HL-60/S4 treated with phorbol 12-myristate 13-acetate at 8.2 ng/mL for 4 days and 3 days (cell line): ENCODE data around the gene PGP.

Experiments used
- in situ Hi-C: fragments of 300-500 bp; cut with MboI; formaldehyde crosslinking; loops from 2 replicates; pipeline ENCODE4 v1.15.0; 2022; ENCODE audit warnings: low sequenced_read_pairs

PGP gene

GRCh38 chr16:2171601-2172178 is 43.0 kb downstream of the PGP start:
- in situ Hi-C loops: no loop called here

- in situ Hi-C loops: no loop called here
Observed at GRCh38 chr16:2170587-2171435, 43.8 kb downstream of the PGP start.

GRCh38 chr16:2170080-2170479 is 44.6 kb downstream of the PGP start:
- in situ Hi-C loops: no loop called here

- in situ Hi-C loops: no loop called here
Observed at GRCh38 chr16:2167068-2167638, 47.5 kb downstream of the PGP start.

- in situ Hi-C loops: no loop called here
Observed at GRCh38 chr16:2166263-2167067, 48.2 kb downstream of the PGP start.

GRCh38 chr16:2165861-2166260 is 48.8 kb downstream of the PGP start:
- in situ Hi-C loops: no loop called here

- in situ Hi-C loops: no loop called here
Observed at GRCh38 chr16:2163211-2163881, 51.3 kb downstream of the PGP start.

GRCh38 chr16:2162676-2163118 is 51.9 kb downstream of the PGP start:
- in situ Hi-C loops: no loop called here

GRCh38 chr16:2161911-2162310 is 52.7 kb downstream of the PGP start:
- in situ Hi-C loops: no loop called here
